GM13976 (cell line): ENCODE results near the gene WWOX.

Experiments
- DNase-seq: peaks from one replicate; pipeline ENCODE4 v3.0.0; 2012; ENCODE audit warnings: low spot score
- CTCF ChIP-seq: IDR thresholded peaks from 2 replicates; pipeline ENCODE4 v1.5.1; 2012; ENCODE audit warnings: borderline replicate concordance, mild to moderate bottlenecking; ENCODE audit not compliant: insufficient read depth; ENCODE audit errors: extremely low read depth, missing control alignments, control extremely low read depth
- in situ Hi-C: fragments of 300-500 bp; cut with MboI; formaldehyde crosslinking; loops from one replicate; pipeline ENCODE4 v1.12.0; 2022; ENCODE audit warnings: low sequenced_read_pairs, mixed read lengths, inconsistent platforms; ENCODE audit not compliant: unreplicated experiment

Gene WWOX

DNA sequence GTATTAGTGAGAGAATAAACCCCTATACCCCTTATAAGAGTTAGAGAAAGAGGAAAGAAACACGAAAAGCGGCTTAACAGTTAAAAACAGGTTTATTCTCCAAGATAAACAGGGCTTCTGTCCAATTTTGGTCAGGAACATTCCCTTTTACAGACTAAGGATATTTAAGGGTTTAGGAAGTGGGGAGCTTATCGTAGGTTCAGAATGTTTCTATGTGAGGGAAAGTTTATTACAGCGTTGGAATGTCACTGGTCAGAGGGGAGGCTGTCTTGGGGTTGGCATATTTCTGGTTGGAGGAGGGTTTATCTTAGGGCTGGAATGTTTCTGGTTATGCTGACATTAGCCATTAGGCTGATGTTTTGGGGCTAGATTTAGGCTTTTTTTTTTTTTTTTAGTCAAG is 34.1 kb upstream of the WWOX start:
- no peak for TF ChIP-seq CTCF
- in situ Hi-C loops = no loop called here
- no peak for DNase-seq

GRCh38 chr16:78069913-78070312 is 29.5 kb upstream of the WWOX start:
- in situ Hi-C loops = no loop called here
- TF ChIP-seq CTCF = no peak
- DNase-seq = no peak

- DNase-seq = no peak
- in situ Hi-C loops = no loop called here
- TF ChIP-seq CTCF = no peak
These were observed 27.2 kb upstream of the WWOX start for GRCh38 chr16:78072275-78072674.

GRCh38 chr16:78075800-78076199 is 23.7 kb upstream of the WWOX start:
- in situ Hi-C loops = no loop called here
- no peak for TF ChIP-seq CTCF
- no peak for DNase-seq

DNA sequence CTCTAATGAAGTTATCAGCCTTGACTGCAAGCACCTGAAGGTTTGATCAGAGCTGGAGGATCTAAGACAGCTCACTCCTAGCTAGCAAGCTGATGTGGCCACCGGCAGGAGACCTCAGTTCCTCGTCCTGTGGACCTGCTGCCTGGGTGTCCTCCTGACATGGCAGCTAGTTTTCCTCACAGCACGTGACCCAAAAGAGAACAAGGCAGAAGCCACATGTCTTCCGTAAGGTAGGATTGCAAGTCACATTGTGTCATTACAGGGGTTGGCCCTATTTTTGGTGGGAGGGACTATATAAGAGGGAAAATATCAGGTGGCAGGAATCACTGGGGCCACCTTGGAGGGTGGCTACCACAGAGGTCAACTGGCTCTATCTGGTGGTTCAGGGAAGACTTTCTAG is 18.1 kb upstream of the WWOX start:
- DNase-seq = no peak
- in situ Hi-C loops = no loop called here
- TF ChIP-seq CTCF = no peak

DNA sequence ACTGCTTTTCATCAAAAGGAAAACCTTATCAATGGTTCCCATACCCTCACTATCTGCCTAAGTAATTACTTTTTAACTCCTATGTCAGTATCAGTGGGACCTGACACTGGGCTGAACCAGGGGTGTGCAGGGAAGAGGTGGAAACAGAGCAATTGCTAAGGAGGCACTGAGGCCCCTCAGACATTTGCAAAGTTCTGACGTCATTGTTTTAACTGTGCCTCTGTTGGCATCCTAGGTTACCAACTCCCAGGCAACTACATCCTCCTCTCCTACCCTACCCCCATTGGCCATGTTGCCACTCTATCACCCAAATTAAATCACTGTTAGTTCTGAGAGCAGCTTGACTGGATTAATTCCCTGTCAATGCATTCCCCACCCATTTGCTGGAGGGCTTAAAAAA is 8.0 kb upstream of the WWOX start:
- no peak for TF ChIP-seq CTCF
- in situ Hi-C loops = no loop called here
- DNase-seq = no peak

DNA sequence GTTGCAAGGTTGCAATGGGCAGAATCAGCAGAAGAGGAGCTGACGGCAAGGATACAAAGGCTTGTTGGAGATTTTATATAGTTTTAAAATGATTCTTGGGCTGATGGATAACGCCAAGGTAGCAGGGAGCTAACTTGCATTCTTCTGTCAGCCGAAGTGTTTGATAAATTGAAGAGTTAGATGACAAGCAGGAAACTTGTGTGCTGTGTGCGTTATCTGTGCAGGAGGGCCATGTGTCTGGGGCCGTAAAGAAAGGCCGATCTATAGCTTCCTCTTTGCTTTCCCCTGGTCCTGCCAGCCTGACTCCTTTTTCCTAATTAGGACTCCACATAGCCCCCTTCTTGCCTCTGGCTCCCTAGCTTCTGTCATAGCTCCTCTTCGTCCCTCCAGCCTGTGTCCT is 6.7 kb upstream of the WWOX start:
- no peak for DNase-seq
- no peak for TF ChIP-seq CTCF
- in situ Hi-C loops = no loop called here
